Esophagus mucosa (tissue), 1 donor: ENCODE measurements around the gene TSPAN4. TPM values are rescaled to one million over a fixed set of nuclear protein-coding genes. Genes with fewer than 3 reads are reported as not detected.
A peak's percentile ranks its signal among the peaks of the same experiment; 100 is the strongest.

Experiments used
- ATAC-seq: fragments of 200-7000 bp; cut with Tn5 transposase; one replicate; pipeline ENCODE4 v1.9.1; 2020
- total RNA-seq: library from RNA; stranded (reverse); gene quantifications from one replicate; pipeline ENCODE4 v1.2.4, GENCODE V29; 2023
- donor health status: DM: yes; HTN: yes; CAD: no.

Gene TSPAN4
- total RNA-seq, 1 donor from 2014 or later: 8.4 TPM

GRCh38 chr11:890794-891540 is 48.3 kb downstream of the TSPAN4 start:
- ATAC-seq: no peak

GRCh38 chr11:893008-893654 is 50.5 kb downstream of the TSPAN4 start:
- no peak for ATAC-seq

GRCh38 chr11:894575-895201 is 52.0 kb downstream of the TSPAN4 start:
- peak; percentile 2 for ATAC-seq

GRCh38 chr11:895331-896110 is 52.9 kb downstream of the TSPAN4 start:
- ATAC-seq: no peak

- ATAC-seq: no peak
Observed at GRCh38 chr11:897253-898142, 54.8 kb downstream of the TSPAN4 start.

- ATAC-seq: no peak
Observed at GRCh38 chr11:898143-898511, 55.5 kb downstream of the TSPAN4 start.

- no peak for ATAC-seq
Observed at GRCh38 chr11:898540-899190, 56.0 kb downstream of the TSPAN4 start.

GRCh38 chr11:899724-900123 is 57.1 kb downstream of the TSPAN4 start:
- ATAC-seq: no peak

GRCh38 chr11:900545-900944 is 57.9 kb downstream of the TSPAN4 start:
- no peak for ATAC-seq

GRCh38 chr11:901452-902061 is 58.9 kb downstream of the TSPAN4 start:
- peak; percentile 59 for ATAC-seq

GRCh38 chr11:904380-904779 is 61.7 kb downstream of the TSPAN4 start:
- ATAC-seq: no peak

- no peak for ATAC-seq
Observed at GRCh38 chr11:905952-906351, 63.3 kb downstream of the TSPAN4 start.

- ATAC-seq: no peak
Observed at GRCh38 chr11:907668-908067, 65.0 kb downstream of the TSPAN4 start.

GRCh38 chr11:908273-908672 is 65.6 kb downstream of the TSPAN4 start:
- ATAC-seq: no peak

GRCh38 chr11:909406-909805 is 66.8 kb downstream of the TSPAN4 start:
- no peak for ATAC-seq

GRCh38 chr11:910044-910588 is 67.5 kb downstream of the TSPAN4 start:
- ATAC-seq: peak; percentile 27

GRCh38 chr11:910589-911030 is 68.0 kb downstream of the TSPAN4 start, which contains the start of gene CHID1:
Gene CHID1, minus strand, starts transcription at chr11:910810. Its CDS starts 5,994 bp downstream, at chr11:904816.
- peak; percentile 95 for ATAC-seq

GRCh38 chr11:911031-911889 is 68.6 kb downstream of the TSPAN4 start:
- ATAC-seq: peak; percentile 22

GRCh38 chr11:911890-912219 is 69.2 kb downstream of the TSPAN4 start:
- no peak for ATAC-seq

GRCh38 chr11:912266-912665 is 69.6 kb downstream of the TSPAN4 start:
- ATAC-seq: no peak
